Esophagus muscularis mucosa (tissue), 4 donors: Measurements from ENCODE around the gene GADL1. TPM values are rescaled to one million over a fixed set of nuclear protein-coding genes. Genes with fewer than 3 reads are reported as not detected.

Experiments used
- DNase-seq: peaks from one replicate; pipeline ENCODE4 v3.0.0-alpha.2; 2017; ENCODE audit errors: extremely low spot score
- H3K27ac ChIP-seq, 4 donors: fragments of 200-600 bp; sonication (generic); replicated peaks in 1 of 4; 1 replicate in 3 of 4; 2 replicates in 1 of 4; pipeline ENCODE4 v1.5.1; 2016 to 2019; ENCODE audit warnings: mild to moderate bottlenecking in 1 of 4
- H3K27me3 ChIP-seq, 4 donors: fragments of 200-600 bp; sonication (generic); one replicate each; pipeline versions ENCODE4 v1.5.1 to v1.6.0; 2016 to 2019
- H3K36me3 ChIP-seq, 4 donors: fragments of 200-600 bp; sonication (generic); one replicate each; pipeline ENCODE4 v1.5.1; 2016 to 2019
- H3K4me1 ChIP-seq, 4 donors: fragments of 200-600 bp; sonication (generic); one replicate each; pipeline ENCODE4 v1.5.1; 2016 to 2019
- H3K4me3 ChIP-seq, 4 donors: fragments of 200-600 bp; sonication (generic); 1 replicate in 2 of 4; 2 replicates in 2 of 4; pipeline ENCODE4 v1.5.1; 2016 to 2019; ENCODE audit warnings: mild to moderate bottlenecking in 4 of 4, moderate library complexity in 1 of 4
- H3K9me3 ChIP-seq, 4 donors: fragments of 200-600 bp; sonication (generic); 1 replicate in 3 of 4; 2 replicates in 1 of 4; pipeline ENCODE4 v1.5.1; 2016 to 2019
- EP300 ChIP-seq: sonication (generic); formaldehyde crosslinking; IDR thresholded peaks from one replicate; pipeline ENCODE4 v1.6.1; 2017; ENCODE audit warnings: antibody characterized with exemption
- POLR2A ChIP-seq: fragments of 450-650 bp; IDR thresholded peaks from one replicate; pipeline ENCODE4 v1.6.1; 2017; ENCODE audit warnings: antibody characterized with exemption, moderate library complexity, mild to moderate bottlenecking, low read depth
- POLR2AphosphoS5 ChIP-seq, 2 donors: sonication (generic); formaldehyde crosslinking; IDR thresholded peaks; one replicate each; pipeline ENCODE4 v1.6.1; 2017; ENCODE audit warnings: antibody characterized with exemption in 2 of 2
- WGBS: methylation state at CpG from one replicate; pipeline ENCODE4 v1.1.5; 2018; 5-methylcytosine and 5-hydroxymethylcytosine counted together
- intact Hi-C: fragments of 100-400 bp; cut with DNase I; formaldehyde crosslinking; loops from one replicate; pipeline ENCODE4 v1.15.1; 2023
- total RNA-seq, 4 donors: library from RNA; depleted of rRNA; stranded (reverse); fragments of >200 nt; gene quantifications; one replicate each; pipeline versions ENCODE4 v1.1.0 to v1.2.1, GENCODE V29; 2016
- TF ChIP-seq, protein P1 (sequence below), 3 experiments: fragments of 200-600 bp in 2 of 3; fragments of 450-650 bp in 1 of 3; sonication (generic) in 2 of 3; IDR thresholded peaks; one replicate each; pipeline ENCODE4 v1.5.1; 2017 to 2019; ENCODE audit warnings: antibody characterized with exemption in 3 of 3, mild to moderate bottlenecking in 2 of 3, moderate library complexity in 1 of 3

Gene GADL1
- total RNA-seq, 4 donors from 2014 or later: 1.7 to 4.6 (median 3.0) TPM

DNA sequence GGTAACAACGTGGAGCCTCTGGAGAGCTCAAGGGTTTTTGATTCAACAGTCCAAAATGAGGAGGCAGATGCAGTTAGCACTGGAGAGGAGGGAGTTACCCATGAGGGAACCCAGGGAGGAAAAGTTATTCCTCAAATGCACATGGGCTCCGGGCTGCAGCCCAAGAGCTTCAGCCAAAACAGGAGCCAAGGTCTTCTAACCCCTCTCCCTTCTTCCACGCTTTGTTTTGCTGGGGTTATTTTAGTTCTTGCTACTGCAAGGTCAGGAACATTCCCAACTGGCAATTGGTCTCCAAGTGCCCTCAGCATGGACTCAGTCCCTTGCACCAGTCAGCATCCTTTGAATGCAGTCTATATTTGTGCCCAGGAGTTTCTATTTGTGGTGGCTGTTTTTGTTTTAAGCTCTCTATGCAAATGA lies 198.1 kb downstream of the GADL1 start:
- peak in 1 of 2 donors; percentile 48 for TF ChIP-seq POLR2AphosphoS5 (IDR thresholded peaks at IDR 0.05)
- TF ChIP-seq EP300: no peak
- no peak for DNase-seq
- intact Hi-C loops: loop anchor here (5.0 to 10.0 kb wide), 3 partner anchors 242 to 499 kb away; no protein-coding TSS in a partner anchor
- 41% methylated on average over 3 of the region's 3 CpGs for WGBS
- peak overlapping the region in 1 of 4 donors; percentile 3 for H3K27ac ChIP-seq
- H3K36me3 ChIP-seq: peaks cover 10 to 64% (median 23%) of the 10 kb centered on the region in 4 donors
- H3K27me3 ChIP-seq: no peaks in the 10 kb centered on the region
- H3K4me1 ChIP-seq: peaks cover 34 to 54% (median 47%) of the 10 kb centered on the region in 4 donors
- no peaks in the 10 kb centered on the region for H3K9me3 ChIP-seq
- H3K4me3 ChIP-seq: no peak overlapping the region

DNA sequence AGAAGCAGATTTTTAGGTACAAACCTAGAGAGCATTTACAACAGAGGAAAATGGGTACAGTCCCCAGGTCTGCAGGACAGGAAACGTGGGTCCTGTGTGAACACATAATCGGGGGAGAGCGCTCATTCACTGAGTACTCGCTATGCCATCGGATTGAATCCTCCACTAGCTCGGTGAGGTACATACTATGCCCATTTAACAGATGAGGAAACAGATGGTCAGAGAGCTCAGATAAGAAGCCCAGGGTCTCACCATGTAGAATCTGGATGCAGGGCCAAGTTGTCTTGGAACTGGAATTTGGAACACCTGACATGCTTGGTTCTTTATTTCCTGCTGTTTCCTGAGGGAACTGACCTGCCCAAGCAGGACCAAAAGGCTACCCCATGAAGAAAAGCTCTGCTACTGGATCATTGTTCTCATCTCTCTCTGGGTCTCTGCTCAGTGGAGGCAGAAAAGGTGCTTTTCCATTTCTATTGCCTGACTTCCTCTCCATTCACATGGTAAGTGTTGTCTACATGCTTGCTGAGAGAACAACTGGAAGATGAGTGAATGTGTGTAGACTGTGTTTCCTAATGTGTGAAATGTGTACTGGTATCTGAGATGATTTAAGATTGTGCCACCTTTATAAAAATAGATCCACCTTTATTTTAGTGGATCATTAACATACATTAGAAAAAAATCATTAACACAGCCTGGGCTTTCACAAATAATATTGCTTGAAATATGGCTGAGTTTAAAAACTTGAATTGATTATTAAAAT lies 199.0 kb downstream of the GADL1 start:
- Histone ChIP-seq H3K4me1 (peaks cover 43 to 63% (median 56%) of the 10 kb centered on the region in 4 donors), H3K27ac (peak overlapping the region in 1 of 4 donors; percentile 7), H3K36me3 (peaks cover 10 to 74% (median 31%) of the 10 kb centered on the region in 4 donors), H3K9me3 (no peaks in the 10 kb centered on the region), H3K27me3 (no peaks in the 10 kb centered on the region), H3K4me3 (no peak overlapping the region)
- 86% methylated on average over 6 of the region's 6 CpGs for WGBS
- no peak for DNase-seq
- intact Hi-C loops: loop anchor here (5.0 to 10.0 kb wide), 3 partner anchors 241 to 498 kb away; no protein-coding TSS in a partner anchor
- TF ChIP-seq POLR2AphosphoS5 (IDR thresholded peaks at IDR 0.05): peak in 1 of 2 donors; percentile 40
- TF ChIP-seq POLR2A: no peak

DNA sequence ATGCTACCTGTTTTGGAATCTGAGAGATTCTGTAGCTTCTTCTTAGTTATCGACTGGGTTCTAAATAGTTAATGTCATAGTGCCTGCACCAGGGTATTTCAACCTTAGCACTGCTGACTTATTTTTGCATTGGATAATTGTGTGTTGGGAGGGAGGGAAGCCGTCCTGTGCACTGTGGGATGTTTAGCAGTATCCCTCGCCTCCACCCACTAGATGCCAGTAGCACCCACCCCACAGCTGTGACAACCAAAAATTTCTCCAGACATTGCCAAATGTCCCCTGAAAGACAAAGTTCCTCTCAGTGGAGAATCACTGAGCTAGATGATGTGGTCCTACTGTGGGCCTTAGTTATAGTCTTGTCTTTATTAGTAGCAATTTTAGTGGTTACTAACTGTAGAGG lies 199.8 kb downstream of the GADL1 start:
- intact Hi-C loops: loop anchor here (5.0 to 10.0 kb wide), 6 partner anchors 87 to 582 kb away; partner anchors contain the start of gene TGFBR2

DNA sequence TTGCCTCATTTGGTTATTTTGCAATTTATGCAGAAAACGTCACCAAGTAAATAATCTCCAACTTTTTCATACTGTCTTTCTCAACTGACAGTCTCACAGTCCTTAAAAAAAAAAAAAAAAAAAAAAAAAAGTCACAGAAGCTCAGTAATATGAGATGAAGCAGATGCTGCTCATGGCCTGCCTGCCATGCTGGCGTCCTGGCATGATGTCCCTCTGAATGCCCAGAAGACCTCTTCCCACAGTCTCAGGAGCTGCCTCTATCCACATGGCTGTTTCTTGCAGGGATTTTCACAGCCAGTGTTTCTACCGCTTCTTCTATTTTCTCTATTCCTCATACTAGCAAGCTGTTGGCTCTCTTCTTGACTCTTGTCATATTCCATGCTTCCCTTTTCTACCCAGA lies 200.3 kb downstream of the GADL1 start:
- TF ChIP-seq, protein P1, sequence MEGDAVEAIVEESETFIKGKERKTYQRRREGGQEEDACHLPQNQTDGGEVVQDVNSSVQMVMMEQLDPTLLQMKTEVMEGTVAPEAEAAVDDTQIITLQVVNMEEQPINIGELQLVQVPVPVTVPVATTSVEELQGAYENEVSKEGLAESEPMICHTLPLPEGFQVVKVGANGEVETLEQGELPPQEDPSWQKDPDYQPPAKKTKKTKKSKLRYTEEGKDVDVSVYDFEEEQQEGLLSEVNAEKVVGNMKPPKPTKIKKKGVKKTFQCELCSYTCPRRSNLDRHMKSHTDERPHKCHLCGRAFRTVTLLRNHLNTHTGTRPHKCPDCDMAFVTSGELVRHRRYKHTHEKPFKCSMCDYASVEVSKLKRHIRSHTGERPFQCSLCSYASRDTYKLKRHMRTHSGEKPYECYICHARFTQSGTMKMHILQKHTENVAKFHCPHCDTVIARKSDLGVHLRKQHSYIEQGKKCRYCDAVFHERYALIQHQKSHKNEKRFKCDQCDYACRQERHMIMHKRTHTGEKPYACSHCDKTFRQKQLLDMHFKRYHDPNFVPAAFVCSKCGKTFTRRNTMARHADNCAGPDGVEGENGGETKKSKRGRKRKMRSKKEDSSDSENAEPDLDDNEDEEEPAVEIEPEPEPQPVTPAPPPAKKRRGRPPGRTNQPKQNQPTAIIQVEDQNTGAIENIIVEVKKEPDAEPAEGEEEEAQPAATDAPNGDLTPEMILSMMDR (IDR thresholded peaks at IDR 0.05): no peak
- TF ChIP-seq EP300: no peak
- peak in 1 of 2 donors; percentile 10 for TF ChIP-seq POLR2AphosphoS5 (IDR thresholded peaks at IDR 0.05)
- no peak for TF ChIP-seq POLR2A
- H3K9me3 ChIP-seq: no peaks in the 10 kb centered on the region
- peaks cover 10 to 72% (median 37%) of the 10 kb centered on the region in 4 donors for H3K36me3 ChIP-seq
- H3K27me3 ChIP-seq: no peaks in the 10 kb centered on the region
- no peak overlapping the region for H3K27ac ChIP-seq
- no peak overlapping the region for H3K4me3 ChIP-seq
- intact Hi-C loops: loop anchor here (5.0 to 10.0 kb wide), 5 partner anchors 87 to 582 kb away; partner anchors contain the start of gene TGFBR2
- H3K4me1 ChIP-seq: peaks cover 53 to 77% (median 70%) of the 10 kb centered on the region in 4 donors
- WGBS: 69% methylated on average over 3 of the region's 3 CpGs
- no peak for DNase-seq

More for the DNA sequence above, 199.8 kb downstream of the GADL1 start:
- Histone ChIP-seq H3K4me3 (no peak overlapping the region), H3K27ac (peak overlapping the region in 1 of 4 donors; percentile 7), H3K9me3 (no peaks in the 10 kb centered on the region), H3K27me3 (no peaks in the 10 kb centered on the region), H3K4me1 (peaks cover 49 to 71% (median 64%) of the 10 kb centered on the region in 4 donors), H3K36me3 (peaks cover 10 to 77% (median 37%) of the 10 kb centered on the region in 4 donors)
- DNase-seq: no peak
- TF ChIP-seq POLR2AphosphoS5 (IDR thresholded peaks at IDR 0.05) (no peak), EP300 (no peak)
- 88% methylated on average over 3 of the region's 3 CpGs for WGBS

DNA sequence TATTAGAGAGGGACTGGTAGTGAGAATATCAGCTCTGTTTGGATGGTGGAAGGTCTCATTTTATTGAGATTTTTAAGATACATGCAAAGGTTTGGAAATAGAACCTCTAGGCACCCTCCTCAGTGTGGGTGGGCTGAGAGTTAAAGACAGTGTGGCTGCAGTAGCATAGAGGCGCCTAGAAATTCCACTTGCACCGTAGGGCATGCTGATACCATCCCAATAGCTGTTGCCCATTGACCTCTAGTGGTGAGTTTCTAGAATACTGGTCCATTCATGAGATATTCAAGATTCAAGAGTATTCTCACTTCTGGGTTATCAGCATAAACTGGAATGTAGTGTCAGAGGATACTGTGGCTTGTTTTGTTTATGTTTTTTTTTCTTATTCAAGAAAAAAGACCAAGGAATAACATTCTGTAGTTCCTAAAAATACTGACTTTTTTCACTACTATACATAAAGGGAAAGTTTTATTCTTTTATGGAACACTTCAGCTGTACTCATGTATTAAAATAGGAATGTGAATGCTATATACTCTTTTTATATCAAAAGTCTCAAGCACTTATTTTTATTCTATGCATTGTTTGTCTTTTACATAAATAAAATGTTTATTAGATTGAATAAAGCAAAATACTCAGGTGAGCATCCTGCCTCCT lies 200.9 kb downstream of the GADL1 start:
- peaks cover 14 to 72% (median 37%) of the 10 kb centered on the region in 4 donors for H3K36me3 ChIP-seq
- peak overlapping the region; percentile 62 to 73 (median 73) for H3K27ac ChIP-seq
- peaks cover 59 to 82% (median 75%) of the 10 kb centered on the region in 4 donors for H3K4me1 ChIP-seq
- TF ChIP-seq, protein P1 (IDR thresholded peaks at IDR 0.05): peak; percentile 76 to 88 (median 87)
- TF ChIP-seq EP300 (no peak), POLR2AphosphoS5 (IDR thresholded peaks at IDR 0.05) (peak; percentile 36 to 59)
- intact Hi-C loops: loop anchor here (5.0 to 10.0 kb wide), 5 partner anchors 86 to 581 kb away; partner anchors contain the start of gene TGFBR2
- DNase-seq: no peak
- WGBS: 6% methylated on average over 2 of the region's 2 CpGs
- H3K9me3 ChIP-seq: no peaks in the 10 kb centered on the region
- H3K27me3 ChIP-seq: no peaks in the 10 kb centered on the region
- no peak overlapping the region for H3K4me3 ChIP-seq
